H9 (cell line): Measurements from ENCODE around the gene DCAF6. TPM values are rescaled to one million over a fixed set of nuclear protein-coding genes. Genes with fewer than 3 reads are reported as not detected.

ENCODE experiments used
- DNase-seq: peaks from one replicate; pipeline ENCODE4 v3.0.0-alpha.2; 2017
- H2AFZ ChIP-seq: one replicate; pipeline ENCODE4 v1.6.1; 2013; ENCODE audit warnings: mild to moderate bottlenecking, low read length, control low read depth, moderate library complexity
- H2AK5ac ChIP-seq: 2 replicates; pipeline ENCODE4 v1.6.1; 2013; ENCODE audit warnings: low read length, control low read depth, mixed read lengths; ENCODE audit not compliant: insufficient read length
- H2BK120ac ChIP-seq: one replicate; pipeline ENCODE4 v1.6.1; 2013; ENCODE audit warnings: low read depth, mild to moderate bottlenecking, low read length, control low read depth, inconsistent platforms; ENCODE audit not compliant: poor library complexity, severe bottlenecking
- H2BK12ac ChIP-seq: 2 replicates; pipeline ENCODE4 v1.6.1; 2013; ENCODE audit warnings: low read length, control low read depth, mixed read lengths, low read depth; ENCODE audit not compliant: insufficient read length
- H2BK15ac ChIP-seq: 2 replicates; pipeline ENCODE4 v1.6.1; 2013; ENCODE audit warnings: low read depth, low read length, control low read depth
- H2BK20ac ChIP-seq: one replicate; pipeline ENCODE4 v1.6.1; 2013; ENCODE audit warnings: low read depth, mild to moderate bottlenecking, low read length, control low read depth, inconsistent platforms; ENCODE audit not compliant: poor library complexity, severe bottlenecking
- H2BK5ac ChIP-seq: 2 replicates; pipeline ENCODE4 v1.6.1; 2013; ENCODE audit warnings: low read length, control low read depth, mixed read lengths; ENCODE audit not compliant: insufficient read length
- H3K14ac ChIP-seq: 2 replicates; pipeline ENCODE4 v1.6.1; 2013; ENCODE audit warnings: low read length, control low read depth; ENCODE audit not compliant: insufficient read depth
- H3K18ac ChIP-seq: 2 replicates; pipeline ENCODE4 v1.6.1; 2013; ENCODE audit warnings: low read depth, mild to moderate bottlenecking, mixed read lengths, low read length, control low read depth; ENCODE audit not compliant: insufficient read length
- H3K23ac ChIP-seq: 2 replicates; pipeline ENCODE4 v1.6.1; 2013; ENCODE audit warnings: low read length, control low read depth, mixed read lengths, low read depth; ENCODE audit not compliant: insufficient read length
- H3K23me2 ChIP-seq: 2 replicates; pipeline ENCODE4 v1.6.1; 2013; ENCODE audit warnings: low read depth, mild to moderate bottlenecking, mixed read lengths, low read length, control low read depth; ENCODE audit not compliant: insufficient read length, poor library complexity, severe bottlenecking
- H3K27ac ChIP-seq: 2 replicates; pipeline ENCODE4 v1.5.1; 2013; ENCODE audit warnings: low read length, control low read depth, mixed read lengths, low read depth; ENCODE audit not compliant: insufficient read length
- H3K27me3 ChIP-seq: 2 replicates; pipeline ENCODE4 v1.6.1; 2013; ENCODE audit warnings: low read length, control low read depth, inconsistent platforms; ENCODE audit not compliant: insufficient read depth
- H3K4ac ChIP-seq: 2 replicates; pipeline ENCODE4 v1.6.1; 2013; ENCODE audit warnings: low read depth, mild to moderate bottlenecking, control low read depth, inconsistent platforms, low read length, moderate library complexity
- H3K4me1 ChIP-seq: 2 replicates; pipeline ENCODE4 v1.6.1; 2013; ENCODE audit warnings: low read length, control low read depth, inconsistent platforms; ENCODE audit not compliant: insufficient read depth
- H3K4me2 ChIP-seq: 2 replicates; pipeline ENCODE4 v1.6.1; 2013; ENCODE audit warnings: low read length, control low read depth, mixed read lengths; ENCODE audit not compliant: insufficient read length, insufficient read depth
- H3K56ac ChIP-seq: 2 replicates; pipeline ENCODE4 v1.6.1; 2013; ENCODE audit warnings: low read depth, mild to moderate bottlenecking, mixed read lengths, low read length, control low read depth; ENCODE audit not compliant: insufficient read length
- H3K79me1 ChIP-seq: 2 replicates; pipeline ENCODE4 v1.6.1; 2013; ENCODE audit warnings: low read depth, mild to moderate bottlenecking, moderate library complexity, low read length, control low read depth, inconsistent platforms; ENCODE audit not compliant: insufficient read depth, poor library complexity, severe bottlenecking
- H3K79me2 ChIP-seq: 2 replicates; pipeline ENCODE4 v1.6.1; 2013; ENCODE audit warnings: low read length, control low read depth, inconsistent platforms; ENCODE audit not compliant: insufficient read depth
- H3K9ac ChIP-seq: 2 replicates; pipeline ENCODE4 v1.6.1; 2013; ENCODE audit warnings: low read length, control low read depth, mixed read lengths; ENCODE audit not compliant: insufficient read length; ENCODE audit errors: extremely low read depth
- H3K9me3 ChIP-seq: one replicate; pipeline ENCODE4 v1.6.1; 2013; ENCODE audit warnings: low read depth, low read length, inconsistent platforms; ENCODE audit not compliant: control insufficient read depth
- H3T11ph ChIP-seq: one replicate; pipeline ENCODE4 v1.6.1; 2013; ENCODE audit warnings: mild to moderate bottlenecking, low read length, control low read depth, inconsistent platforms
- H4K20me1 ChIP-seq: one replicate; pipeline ENCODE4 v1.6.1; 2013; ENCODE audit not compliant: control insufficient read depth, insufficient read length, insufficient read depth
- H4K5ac ChIP-seq: 2 replicates; pipeline ENCODE4 v1.6.1; 2013; ENCODE audit warnings: low read depth, mild to moderate bottlenecking, mixed read lengths, low read length, control low read depth; ENCODE audit not compliant: insufficient read length
- H4K8ac ChIP-seq: replicated peaks from 2 replicates; pipeline ENCODE4 v1.6.1; 2013; ENCODE audit warnings: low read length, control low read depth, mixed read lengths, low read depth; ENCODE audit not compliant: insufficient read length
- H4K91ac ChIP-seq: 2 replicates; pipeline ENCODE4 v1.6.1; 2013; ENCODE audit warnings: low read depth, mild to moderate bottlenecking, moderate library complexity, mixed read lengths, low read length, control low read depth; ENCODE audit not compliant: insufficient read length
- H3K27ac Mint-ChIP-seq, 3 experiments: 2 replicates in 2 of 3; 3 replicates in 1 of 3; pipeline ENCODE4 v1.8.0; 2020 to 2021; ENCODE audit warnings: mixed read lengths in 3 of 3, mild to moderate bottlenecking in 1 of 3, moderate library complexity in 1 of 3
- H3K27me3 Mint-ChIP-seq: 2 replicates; pipeline ENCODE4 v1.8.0; 2021; ENCODE audit warnings: low read depth, mild to moderate bottlenecking, moderate library complexity, mixed read lengths
- H3K36me3 Mint-ChIP-seq, 3 experiments: 2 replicates in 2 of 3; 3 replicates in 1 of 3; pipeline ENCODE4 v1.8.0; 2020 to 2021; ENCODE audit warnings: low read depth in 3 of 3, mixed read lengths in 3 of 3; ENCODE audit not compliant: insufficient read depth in 1 of 3
- H3K4me1 Mint-ChIP-seq, 2 experiments: 2 replicates each; pipeline ENCODE4 v1.8.0; 2020; ENCODE audit warnings: mixed read lengths in 2 of 2
- H3K4me3 Mint-ChIP-seq, 2 experiments: 2 replicates in 1 of 2; 3 replicates in 1 of 2; pipeline ENCODE4 v1.8.0; 2020 to 2021; ENCODE audit warnings: mild to moderate bottlenecking in 2 of 2, mixed read lengths in 2 of 2, moderate library complexity in 1 of 2
- H3K9me3 Mint-ChIP-seq, 2 experiments: 2 replicates in 1 of 2; 3 replicates in 1 of 2; pipeline ENCODE4 v1.8.0; 2020; ENCODE audit warnings: mild to moderate bottlenecking in 2 of 2, mixed read lengths in 2 of 2, moderate library complexity in 1 of 2
- CTCF ChIP-seq: fragments of 200-600 bp; sonication (generic); conservative IDR thresholded peaks from 3 replicates; pipeline ENCODE4 v1.8.0; 2021; ENCODE audit warnings: antibody characterized with exemption, mild to moderate bottlenecking
- total RNA-seq: library from RNA; stranded (reverse); gene quantifications from 2 replicates; pipeline ENCODE4 v1.2.1, GENCODE V29; 2021

The DCAF6 gene
- total RNA-seq, 1 experiment from 2014 or later = 16.0 TPM

- Mint-ChIP-seq H3K27me3 (no peaks in the 10 kb centered on the region), H3K9me3 (no peaks in the 10 kb centered on the region), H3K27ac (no peak overlapping the region), H3K4me1 (peaks cover 5 to 6% of the 10 kb centered on the region in 2 experiments), H3K4me3 (no peak overlapping the region), H3K36me3 (peaks cover 3 to 14% (median 12%) of the 10 kb centered on the region in 3 experiments; a peak in 6 of 7 replicates)
- Histone ChIP-seq H3K4ac (no peak overlapping the region), H2BK15ac (no peak overlapping the region), H3K23ac (no peak overlapping the region), H3T11ph (no peak overlapping the region), H4K91ac (no peak overlapping the region), H4K5ac (no peak overlapping the region), H4K8ac (no peak overlapping the region), H2AK5ac (no peak overlapping the region), H2BK120ac (no peak overlapping the region), H3K9ac (no peak overlapping the region), H4K20me1 (no peaks in the 10 kb centered on the region), H2BK20ac (no peak overlapping the region), H3K14ac (no peak overlapping the region), H3K56ac (no peak overlapping the region), H3K18ac (no peak overlapping the region), H2BK12ac (no peak overlapping the region), H2AFZ (no peak overlapping the region), H3K27me3 (no peaks in the 10 kb centered on the region), H3K79me1 (no peaks in the 10 kb centered on the region), H2BK5ac (no peak overlapping the region), H3K9me3 (no peaks in the 10 kb centered on the region), H3K4me1 (peaks cover 2% of the 10 kb centered on the region; the same call in 1 of the 2 replicates), H3K23me2 (no peaks in the 10 kb centered on the region), H3K79me2 (no peaks in the 10 kb centered on the region), H3K27ac (no peak overlapping the region), H3K4me2 (no peak overlapping the region)
- DNase-seq = no peak
- TF ChIP-seq CTCF = no peak
Measured at GRCh38 chr1:168079761-168080160, 143.3 kb downstream of the DCAF6 start.
